Neural progenitor cell (in vitro differentiated cells): ENCODE measurements around the gene CCNY.

Experiments used
- EZH2 ChIP-seq: fragments of 200-600 bp; sonication (generic); IDR thresholded peaks from 2 replicates; pipeline ENCODE4 v1.6.1; 2017; ENCODE audit warnings: antibody characterized with exemption, mild to moderate bottlenecking, moderate library complexity
- EZH2phosphoT487 ChIP-seq: fragments of 200-600 bp; sonication (generic); IDR thresholded peaks from 2 replicates; pipeline ENCODE4 v1.6.1; 2017; ENCODE audit warnings: antibody characterized with exemption
- TF ChIP-seq, protein P1 (sequence below): fragments of 200-600 bp; sonication (generic); IDR thresholded peaks from 2 replicates; pipeline ENCODE4 v1.5.1; 2017; ENCODE audit warnings: antibody characterized with exemption, mild to moderate bottlenecking

DNA sequence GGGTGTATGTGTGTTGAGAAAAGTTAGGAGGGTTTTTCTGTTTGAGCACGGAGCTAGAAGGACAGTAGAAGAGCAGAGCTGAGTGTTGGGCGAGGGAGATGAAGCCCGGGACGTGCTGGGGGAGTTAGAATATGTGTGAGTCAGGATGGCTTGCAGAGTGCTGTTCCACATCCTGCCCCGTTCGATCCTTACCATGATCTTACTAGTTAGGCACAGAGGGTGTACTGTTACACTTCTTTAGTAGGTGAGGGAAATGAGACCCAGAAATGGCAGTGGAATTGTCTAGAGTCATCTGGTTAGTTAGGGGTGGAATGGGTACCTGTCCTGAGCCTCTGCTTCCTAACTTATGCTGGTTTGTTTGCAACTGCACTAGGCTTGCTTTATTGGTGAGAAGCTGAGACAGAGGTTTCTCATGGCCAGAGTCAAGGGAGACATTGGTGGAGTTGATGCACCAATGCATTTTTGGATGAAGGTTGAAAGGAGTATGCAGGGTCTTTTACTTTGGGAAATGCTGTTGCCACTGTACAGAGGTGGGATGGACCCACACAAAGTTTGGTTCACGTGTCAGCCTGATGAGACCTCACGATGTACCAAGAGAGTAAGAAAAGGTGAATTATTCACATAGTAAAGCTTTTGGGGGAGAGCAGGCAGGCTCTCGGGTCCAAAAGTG is 42.4 kb downstream of the CCNY start:
- TF ChIP-seq, protein P1, sequence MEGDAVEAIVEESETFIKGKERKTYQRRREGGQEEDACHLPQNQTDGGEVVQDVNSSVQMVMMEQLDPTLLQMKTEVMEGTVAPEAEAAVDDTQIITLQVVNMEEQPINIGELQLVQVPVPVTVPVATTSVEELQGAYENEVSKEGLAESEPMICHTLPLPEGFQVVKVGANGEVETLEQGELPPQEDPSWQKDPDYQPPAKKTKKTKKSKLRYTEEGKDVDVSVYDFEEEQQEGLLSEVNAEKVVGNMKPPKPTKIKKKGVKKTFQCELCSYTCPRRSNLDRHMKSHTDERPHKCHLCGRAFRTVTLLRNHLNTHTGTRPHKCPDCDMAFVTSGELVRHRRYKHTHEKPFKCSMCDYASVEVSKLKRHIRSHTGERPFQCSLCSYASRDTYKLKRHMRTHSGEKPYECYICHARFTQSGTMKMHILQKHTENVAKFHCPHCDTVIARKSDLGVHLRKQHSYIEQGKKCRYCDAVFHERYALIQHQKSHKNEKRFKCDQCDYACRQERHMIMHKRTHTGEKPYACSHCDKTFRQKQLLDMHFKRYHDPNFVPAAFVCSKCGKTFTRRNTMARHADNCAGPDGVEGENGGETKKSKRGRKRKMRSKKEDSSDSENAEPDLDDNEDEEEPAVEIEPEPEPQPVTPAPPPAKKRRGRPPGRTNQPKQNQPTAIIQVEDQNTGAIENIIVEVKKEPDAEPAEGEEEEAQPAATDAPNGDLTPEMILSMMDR, result no peak
- TF ChIP-seq EZH2phosphoT487 (no peak), EZH2 (no peak)
